Activated CD4-positive, alpha-beta memory T cell treated with anti-CD3 and anti-CD28 coated beads, Interleukin-2, amount 10 ng/mL, durations not matched to agents 7 days and 5 days (primary cell): ENCODE measurements around the gene KIF5A. TPM values are rescaled to one million over a fixed set of nuclear protein-coding genes. Genes with fewer than 3 reads are reported as not detected.

Experiments used
- CTCF ChIA-PET: fragments of 350-600 bp; sonication (Branson Sonifier 250); formaldehyde crosslinking; loops from one replicate; lab custom pipeline; 2021; ENCODE audit warnings: antibody characterized with exemption, inconsistent platforms; lab: Charles Lee
- POLR2A ChIA-PET: fragments of 350-600 bp; sonication (Branson Sonifier 250); formaldehyde crosslinking; loops from one replicate; lab custom pipeline; 2021; ENCODE audit warnings: antibody characterized with exemption; lab: Charles Lee
- DNase-seq: peaks from one replicate; pipeline ENCODE4 v3.0.0-alpha.2; 2020
- H3K27ac Mint-ChIP-seq: one replicate; pipeline ENCODE4 v1.8.0; 2021; ENCODE audit warnings: mild to moderate bottlenecking, mixed read lengths
- H3K27me3 Mint-ChIP-seq: one replicate; pipeline ENCODE4 v1.8.0; 2021; ENCODE audit warnings: mixed read lengths
- H3K36me3 Mint-ChIP-seq: one replicate; pipeline ENCODE4 v1.8.0; 2021; ENCODE audit warnings: low read depth, mixed read lengths
- H3K4me1 Mint-ChIP-seq: one replicate; pipeline ENCODE4 v1.8.0; 2021; ENCODE audit warnings: mixed read lengths
- H3K4me3 Mint-ChIP-seq: one replicate; pipeline ENCODE4 v1.8.0; 2021; ENCODE audit warnings: mild to moderate bottlenecking, mixed read lengths
- H3K9me3 Mint-ChIP-seq: one replicate; pipeline ENCODE4 v1.8.0; 2021; ENCODE audit warnings: mixed read lengths
- total RNA-seq, 2 experiments: library from RNA; stranded (reverse); gene quantifications; one replicate each; pipeline ENCODE4 v1.2.3, GENCODE V29; 2021

Gene KIF5A
- total RNA-seq, 2 experiments from 2014 or later: 0.93 to 1.0 TPM

- no peak overlapping the region for H3K27ac Mint-ChIP-seq
- no peaks in the 10 kb centered on the region for H3K9me3 Mint-ChIP-seq
- CTCF ChIA-PET: no interaction called here
- H3K4me1 Mint-ChIP-seq: peaks cover 17% of the 10 kb centered on the region
- H3K27me3 Mint-ChIP-seq: no peaks in the 10 kb centered on the region
- DNase-seq: no peak
- no peak overlapping the region for H3K4me3 Mint-ChIP-seq
- POLR2A ChIA-PET: no interaction called here
- peaks cover 63% of the 10 kb centered on the region for H3K36me3 Mint-ChIP-seq
Observed at GRCh38 chr12:57528831-57529555, 20.9 kb upstream of the KIF5A start.

- H3K27ac Mint-ChIP-seq: no peak overlapping the region
- POLR2A ChIA-PET: interaction anchor here (1.3 kb wide), 1 partner anchor 52 kb away, joined by 3 read pairs; no protein-coding TSS in a partner anchor
- peaks cover 10% of the 10 kb centered on the region for H3K4me1 Mint-ChIP-seq
- no peaks in the 10 kb centered on the region for H3K27me3 Mint-ChIP-seq
- CTCF ChIA-PET: no interaction called here
- H3K9me3 Mint-ChIP-seq: no peaks in the 10 kb centered on the region
- no peak overlapping the region for H3K4me3 Mint-ChIP-seq
- no peak for DNase-seq
- H3K36me3 Mint-ChIP-seq: peaks cover 64% of the 10 kb centered on the region
Observed at GRCh38 chr12:57529831-57530230, 20.0 kb upstream of the KIF5A start.

GRCh38 chr12:57530396-57531142, 19.3 kb upstream of the KIF5A start:
- POLR2A ChIA-PET: interaction anchor here (1.3 to 1.6 kb wide), 2 partner anchors 12 to 53 kb away, joined by 3 to 4 read pairs; no protein-coding TSS in a partner anchor

GRCh38 chr12:57531836-57532235, 18.0 kb upstream of the KIF5A start:
- Mint-ChIP-seq H3K27me3 (no peaks in the 10 kb centered on the region), H3K4me3 (no peak overlapping the region), H3K36me3 (peaks cover 76% of the 10 kb centered on the region), H3K4me1 (peaks cover 2% of the 10 kb centered on the region), H3K27ac (no peak overlapping the region), H3K9me3 (no peaks in the 10 kb centered on the region)
- POLR2A ChIA-PET: interaction anchor here (0.7 to 1.9 kb wide), 6 partner anchors 11 to 188 kb away, joined by 3 to 6 read pairs (median 4); partner anchors contain the start of gene DCTN2
- no peak for DNase-seq
- CTCF ChIA-PET: interaction anchor here (0.5 to 1.0 kb wide), 2 partner anchors 15 to 24 kb away, joined by 3 read pairs; partner anchors contain the start of gene DCTN2

More at GRCh38 chr12:57530396-57531142, 19.3 kb upstream of the KIF5A start:
- no peaks in the 10 kb centered on the region for H3K27me3 Mint-ChIP-seq
- no peaks in the 10 kb centered on the region for H3K9me3 Mint-ChIP-seq
- no peak overlapping the region for H3K4me3 Mint-ChIP-seq
- CTCF ChIA-PET: no interaction called here
- H3K4me1 Mint-ChIP-seq: peaks cover 7% of the 10 kb centered on the region
- peaks cover 69% of the 10 kb centered on the region for H3K36me3 Mint-ChIP-seq
- no peak overlapping the region for H3K27ac Mint-ChIP-seq
- DNase-seq: no peak

- Mint-ChIP-seq H3K4me1 (no peaks in the 10 kb centered on the region), H3K36me3 (peaks cover 76% of the 10 kb centered on the region), H3K27ac (no peak overlapping the region), H3K27me3 (no peaks in the 10 kb centered on the region), H3K4me3 (no peak overlapping the region), H3K9me3 (no peaks in the 10 kb centered on the region)
- ChIA-PET POLR2A (interaction anchor here (0.8 to 1.9 kb wide), 2 partner anchors 9 to 11 kb away, joined by 3 to 6 read pairs; no protein-coding TSS in a partner anchor), CTCF (no interaction called here)
- DNase-seq: no peak
Observed at GRCh38 chr12:57533108-57533507, 16.7 kb upstream of the KIF5A start.

GRCh38 chr12:57534250-57534649, 15.6 kb upstream of the KIF5A start:
- H3K27ac Mint-ChIP-seq: no peak overlapping the region
- no peaks in the 10 kb centered on the region for H3K4me1 Mint-ChIP-seq
- H3K27me3 Mint-ChIP-seq: no peaks in the 10 kb centered on the region
- no peak overlapping the region for H3K4me3 Mint-ChIP-seq
- CTCF ChIA-PET: no interaction called here
- H3K9me3 Mint-ChIP-seq: no peaks in the 10 kb centered on the region
- POLR2A ChIA-PET: interaction anchor here (0.6 to 2.5 kb wide), 5 partner anchors 10 to 910 kb away, joined by 3 to 9 read pairs (median 6); partner anchors contain the start of gene DDIT3
- peaks cover 78% of the 10 kb centered on the region for H3K36me3 Mint-ChIP-seq
- DNase-seq: no peak

GRCh38 chr12:57534991-57535543, 14.8 kb upstream of the KIF5A start:
- CTCF ChIA-PET: interaction anchor here (3.0 kb wide), 1 partner anchor 11 kb away, joined by 16 read pairs; the partner anchor contains the start of gene DCTN2
- no peak for DNase-seq

GRCh38 chr12:57535764-57536596, 13.9 kb upstream of the KIF5A start:
- Mint-ChIP-seq H3K4me1 (no peaks in the 10 kb centered on the region), H3K4me3 (no peak overlapping the region), H3K9me3 (no peaks in the 10 kb centered on the region), H3K27me3 (no peaks in the 10 kb centered on the region), H3K36me3 (peaks cover 78% of the 10 kb centered on the region), H3K27ac (no peak overlapping the region)
- CTCF ChIA-PET: interaction anchor here (3.0 kb wide), 1 partner anchor 10 kb away, joined by 16 read pairs; the partner anchor contains the start of gene DCTN2
- DNase-seq: no peak
- POLR2A ChIA-PET: interaction anchor here (0.6 to 2.5 kb wide), 5 partner anchors 8 to 23 kb away, joined by 3 to 9 read pairs (median 6); partner anchors contain the start of gene DDIT3

More at GRCh38 chr12:57534991-57535543, 14.8 kb upstream of the KIF5A start:
- Mint-ChIP-seq H3K27me3 (no peaks in the 10 kb centered on the region), H3K4me3 (no peak overlapping the region), H3K4me1 (no peaks in the 10 kb centered on the region), H3K27ac (no peak overlapping the region), H3K9me3 (no peaks in the 10 kb centered on the region), H3K36me3 (peaks cover 76% of the 10 kb centered on the region)
- POLR2A ChIA-PET: interaction anchor here (1.0 to 2.5 kb wide), 5 partner anchors 9 to 17 kb away, joined by 3 to 9 read pairs (median 6); partner anchors contain the start of gene DDIT3

- CTCF ChIA-PET: interaction anchor here (3.0 kb wide), 1 partner anchor 10 kb away, joined by 16 read pairs; the partner anchor contains the start of gene DCTN2
- Mint-ChIP-seq H3K4me3 (no peak overlapping the region), H3K27ac (no peak overlapping the region), H3K36me3 (peaks cover 77% of the 10 kb centered on the region), H3K9me3 (no peaks in the 10 kb centered on the region), H3K27me3 (no peaks in the 10 kb centered on the region), H3K4me1 (no peaks in the 10 kb centered on the region)
- DNase-seq: no peak
- POLR2A ChIA-PET: interaction anchor here (0.6 to 1.3 kb wide), 3 partner anchors 10 to 23 kb away, joined by 3 read pairs; no protein-coding TSS in a partner anchor
Observed at GRCh38 chr12:57536597-57536942, 13.3 kb upstream of the KIF5A start.

GRCh38 chr12:57539134-57539768, 10.6 kb upstream of the KIF5A start:
- Mint-ChIP-seq H3K4me3 (no peak overlapping the region), H3K27ac (no peak overlapping the region), H3K4me1 (peaks cover 12% of the 10 kb centered on the region), H3K27me3 (no peaks in the 10 kb centered on the region), H3K36me3 (peaks cover 61% of the 10 kb centered on the region), H3K9me3 (no peaks in the 10 kb centered on the region)
- POLR2A ChIA-PET: no interaction called here
- CTCF ChIA-PET: interaction anchor here (2.3 kb wide), 1 partner anchor 81 kb away, joined by 9 read pairs; no protein-coding TSS in a partner anchor
- DNase-seq: no peak

GRCh38 chr12:57541001-57541400, 8.8 kb upstream of the KIF5A start:
- Mint-ChIP-seq H3K4me1 (peaks cover 26% of the 10 kb centered on the region), H3K27me3 (no peaks in the 10 kb centered on the region), H3K27ac (no peak overlapping the region), H3K4me3 (no peak overlapping the region), H3K9me3 (no peaks in the 10 kb centered on the region), H3K36me3 (peaks cover 58% of the 10 kb centered on the region)
- ChIA-PET POLR2A (no interaction called here), CTCF (no interaction called here)
- DNase-seq: no peak
